ENCODE measurements around the gene PCP2.
A peak's percentile ranks its signal among the peaks of the same experiment; 100 is the strongest.

Gene PCP2

GRCh38 chr19:7618771-7619510 is 14.6 kb downstream of the PCP2 start:
- DNase-seq: no peak

- no peak for DNase-seq
These were observed 15.2 kb downstream of the PCP2 start for GRCh38 chr19:7618348-7618747.

GRCh38 chr19:7617735-7618134 is 15.8 kb downstream of the PCP2 start:
- DNase-seq: no peak

- no peak for DNase-seq
These were observed 16.3 kb downstream of the PCP2 start for GRCh38 chr19:7617172-7617571.

GRCh38 chr19:7614859-7615741 is 18.4 kb downstream of the PCP2 start:
- DNase-seq: no peak

- no peak for DNase-seq
These were observed 20.9 kb downstream of the PCP2 start for GRCh38 chr19:7612282-7613274.

- no peak for DNase-seq
These were observed 21.8 kb downstream of the PCP2 start for GRCh38 chr19:7611541-7612279.

GRCh38 chr19:7610491-7611240 is 22.9 kb downstream of the PCP2 start:
- no peak for DNase-seq

- DNase-seq: no peak
These were observed 25.5 kb downstream of the PCP2 start for GRCh38 chr19:7607874-7608560.

- DNase-seq: no peak
These were observed 26.2 kb downstream of the PCP2 start for GRCh38 chr19:7607212-7607873.

- DNase-seq: no peak
These were observed 27.2 kb downstream of the PCP2 start for GRCh38 chr19:7606289-7606688.

- DNase-seq: peak; percentile 21
These were observed 27.9 kb downstream of the PCP2 start for GRCh38 chr19:7605490-7606222.

GRCh38 chr19:7603919-7604318 is 29.6 kb downstream of the PCP2 start:
- no peak for DNase-seq

GRCh38 chr19:7602935-7603497 is 30.5 kb downstream of the PCP2 start:
- no peak for DNase-seq

- DNase-seq: no peak
These were observed 31.1 kb downstream of the PCP2 start for GRCh38 chr19:7602240-7602934.

GRCh38 chr19:7600721-7601120 is 32.8 kb downstream of the PCP2 start:
- DNase-seq: no peak

GRCh38 chr19:7598180-7598579 is 35.3 kb downstream of the PCP2 start:
- DNase-seq: no peak

- no peak for DNase-seq
These were observed 35.8 kb downstream of the PCP2 start for GRCh38 chr19:7597689-7598088.
